HepG2 (cell line): ENCODE data around the gene TOX2. TPM values are rescaled to one million over a fixed set of nuclear protein-coding genes. Genes with fewer than 3 reads are reported as not detected.

ENCODE experiments used
- SUZ12 ChIP-seq: fragments of 150-350 bp; IDR thresholded peaks from 2 replicates; pipeline ENCODE4 v1.6.1; 2014; ENCODE audit warnings: low read depth, low read length
- polyA plus RNA-seq, 8 experiments: library from polyadenylated mRNA; depleted of rRNA in 3 of 8; stranded (reverse) in 7 of 8; unstranded in 1 of 8; fragments of >200 nt; fragmentation: Illumina TruSeq in 4 of 8; extraction: Trizol in 4 of 8; gene quantifications; 2 replicates each; pipeline versions ENCODE4 v1.2.1 to v1.2.3, GENCODE V29; 2011 to 2016; ENCODE audit warnings: low read depth in 4 of 8, missing spikeins in 1 of 8, mixed read lengths in 1 of 8; ENCODE audit not compliant: insufficient read depth in 1 of 8
- small RNA-seq, 3 experiments: library from RNA; depleted of rRNA; stranded (forward); fragments of <200 nt; gene quantifications; one replicate each; pipeline ENCODE3, GENCODE V24; 2012; ENCODE audit warnings: low read depth in 2 of 3, low replicate concordance in 1 of 3; ENCODE audit not compliant: insufficient read length in 3 of 3, insufficient read depth in 2 of 3
- total RNA-seq, 5 experiments: library from RNA; depleted of rRNA; stranded (reverse); fragments of >200 nt; fragmentation: Illumina TruSeq; extraction: Trizol; gene quantifications; 2 replicates each; pipeline ENCODE4 v1.2.3, GENCODE V29; 2016; ENCODE audit warnings: low read depth in 1 of 5
- TF ChIP-seq, protein P1 (sequence below): sonication (generic); formaldehyde crosslinking; IDR thresholded peaks from 2 replicates; pipeline ENCODE4 v1.5.1; 2020; ENCODE audit warnings: mild to moderate bottlenecking, missing genetic modification reagents, moderate library complexity

Gene TOX2
- total and polyA plus RNA-seq, 2 of the 13 experiments (the other 11 are each of a cell fraction or from before 2014, with no cell fraction given), result not detected

- TF ChIP-seq, protein P1, sequence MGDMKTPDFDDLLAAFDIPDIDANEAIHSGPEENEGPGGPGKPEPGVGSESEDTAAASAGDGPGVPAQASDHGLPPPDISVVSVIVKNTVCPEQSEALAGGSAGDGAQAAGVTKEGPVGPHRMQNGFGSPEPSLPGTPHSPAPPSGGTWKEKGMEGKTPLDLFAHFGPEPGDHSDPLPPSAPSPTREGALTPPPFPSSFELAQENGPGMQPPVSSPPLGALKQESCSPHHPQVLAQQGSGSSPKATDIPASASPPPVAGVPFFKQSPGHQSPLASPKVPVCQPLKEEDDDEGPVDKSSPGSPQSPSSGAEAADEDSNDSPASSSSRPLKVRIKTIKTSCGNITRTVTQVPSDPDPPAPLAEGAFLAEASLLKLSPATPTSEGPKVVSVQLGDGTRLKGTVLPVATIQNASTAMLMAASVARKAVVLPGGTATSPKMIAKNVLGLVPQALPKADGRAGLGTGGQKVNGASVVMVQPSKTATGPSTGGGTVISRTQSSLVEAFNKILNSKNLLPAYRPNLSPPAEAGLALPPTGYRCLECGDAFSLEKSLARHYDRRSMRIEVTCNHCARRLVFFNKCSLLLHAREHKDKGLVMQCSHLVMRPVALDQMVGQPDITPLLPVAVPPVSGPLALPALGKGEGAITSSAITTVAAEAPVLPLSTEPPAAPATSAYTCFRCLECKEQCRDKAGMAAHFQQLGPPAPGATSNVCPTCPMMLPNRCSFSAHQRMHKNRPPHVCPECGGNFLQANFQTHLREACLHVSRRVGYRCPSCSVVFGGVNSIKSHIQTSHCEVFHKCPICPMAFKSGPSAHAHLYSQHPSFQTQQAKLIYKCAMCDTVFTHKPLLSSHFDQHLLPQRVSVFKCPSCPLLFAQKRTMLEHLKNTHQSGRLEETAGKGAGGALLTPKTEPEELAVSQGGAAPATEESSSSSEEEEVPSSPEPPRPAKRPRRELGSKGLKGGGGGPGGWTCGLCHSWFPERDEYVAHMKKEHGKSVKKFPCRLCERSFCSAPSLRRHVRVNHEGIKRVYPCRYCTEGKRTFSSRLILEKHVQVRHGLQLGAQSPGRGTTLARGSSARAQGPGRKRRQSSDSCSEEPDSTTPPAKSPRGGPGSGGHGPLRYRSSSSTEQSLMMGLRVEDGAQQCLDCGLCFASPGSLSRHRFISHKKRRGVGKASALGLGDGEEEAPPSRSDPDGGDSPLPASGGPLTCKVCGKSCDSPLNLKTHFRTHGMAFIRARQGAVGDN (CRISPR knock-in tag), result 0 out of 2 replicates have a peak, but pooled peaks have one; percentile 11
- peak; percentile 32; the same call in 1 of the 2 replicates for TF ChIP-seq SUZ12
These were observed 203.8 kb downstream of the TOX2 start (continued) for GRCh38 chr20:44118185-44119033.

Small RNA genes within 50 kb of the gene (small RNA-seq; reads per million reads assigned to genes)
- gene RN7SL443P, result 0 reads per million in 3 experiments

Other genes with a start within 250 kb of the TOX2 start
- gene MYBL2, start 247.7 kb upstream of the TOX2 start, total RNA-seq (2016; rRNA removed; fragmentation: Illumina TruSeq; extraction: Trizol), result 66.2 and 76.9 TPM in 2 replicates
- gene MYBL2, start 247.7 kb upstream of the TOX2 start, polyA plus RNA-seq (2011; rRNA removed), result 8.7 and 11.9 TPM in 2 replicates
- not detected in 2 replicates for gene GTSF1L, start 187.8 kb upstream of the TOX2 start, total RNA-seq (2016; rRNA removed; fragmentation: Illumina TruSeq; extraction: Trizol)
- gene GTSF1L, start 187.8 kb upstream of the TOX2 start, polyA plus RNA-seq (2011; rRNA removed), result not detected in 2 replicates